Gastroesophageal sphincter (tissue), 4 donors: ENCODE measurements around the gene LGMN. TPM values are rescaled to one million over a fixed set of nuclear protein-coding genes. Genes with fewer than 3 reads are reported as not detected.

Experiments used
- ATAC-seq: fragments of 150-250 bp; one replicate; pipeline ENCODE4 v1.9.1; 2016; ENCODE audit warnings: mild to moderate bottlenecking, moderate library complexity
- H3K27ac ChIP-seq, 4 donors: fragments of 200-600 bp; sonication (generic) in 3 of 4; 1 replicate in 3 of 4; 2 replicates in 1 of 4; pipeline ENCODE4 v1.5.1; 2016 to 2019
- H3K27me3 ChIP-seq: fragments of 200-600 bp; sonication (generic); one replicate; pipeline ENCODE4 v1.5.1; 2019
- H3K36me3 ChIP-seq, 2 donors: fragments of 200-600 bp; sonication (generic); one replicate each; pipeline ENCODE4 v1.5.1; 2019; ENCODE audit warnings: control low read depth in 1 of 2
- H3K4me1 ChIP-seq, 3 donors: fragments of 200-600 bp; sonication (generic); 1 replicate in 2 of 3; 2 replicates in 1 of 3; pipeline ENCODE4 v1.5.1; 2016 to 2019; ENCODE audit warnings: control low read depth in 2 of 3
- H3K4me3 ChIP-seq, 2 donors: fragments of 200-600 bp; sonication (generic); one replicate each; pipeline ENCODE4 v1.5.1; 2019; ENCODE audit warnings: mild to moderate bottlenecking in 1 of 2, moderate library complexity in 1 of 2
- H3K9me3 ChIP-seq, 3 donors: fragments of 200-600 bp; sonication (generic); one replicate each; pipeline ENCODE4 v1.5.1; 2017 to 2019; ENCODE audit warnings: control low read depth in 2 of 3
- EP300 ChIP-seq: sonication (generic); formaldehyde crosslinking; IDR thresholded peaks from one replicate; pipeline ENCODE4 v1.6.1; 2017; ENCODE audit warnings: antibody characterized with exemption, mild to moderate bottlenecking
- POLR2A ChIP-seq, 2 donors: fragments of 450-650 bp; IDR thresholded peaks; one replicate each; pipeline ENCODE4 v1.6.1; 2017; ENCODE audit warnings: antibody characterized with exemption in 2 of 2, mild to moderate bottlenecking in 2 of 2, moderate library complexity in 1 of 2
- POLR2AphosphoS5 ChIP-seq: sonication (generic); formaldehyde crosslinking; IDR thresholded peaks from one replicate; pipeline ENCODE4 v1.6.1; 2017; ENCODE audit warnings: antibody characterized with exemption
- WGBS, 2 donors: methylation state at CpG; one replicate each; pipeline ENCODE4 v1.1.5; 2018; ENCODE audit warnings: low coverage in 1 of 2; 5-methylcytosine and 5-hydroxymethylcytosine counted together
- total RNA-seq, 4 donors: library from RNA; depleted of rRNA; stranded (reverse); fragments of >200 nt; gene quantifications; one replicate each; pipeline ENCODE4 v1.1.0, GENCODE V29; 2016
- TF ChIP-seq, protein P1 (sequence below), 4 experiments: fragments of 200-600 bp in 2 of 4; fragments of 450-650 bp in 2 of 4; sonication (generic) in 1 of 4; IDR thresholded peaks; one replicate each; pipeline ENCODE4 v1.5.1; 2017 to 2019; ENCODE audit warnings: antibody characterized with exemption in 4 of 4, mild to moderate bottlenecking in 2 of 4, moderate library complexity in 2 of 4

LGMN gene
- total RNA-seq, 4 donors from 2014 or later: 38.1 to 132 (median 91.6) TPM

DNA sequence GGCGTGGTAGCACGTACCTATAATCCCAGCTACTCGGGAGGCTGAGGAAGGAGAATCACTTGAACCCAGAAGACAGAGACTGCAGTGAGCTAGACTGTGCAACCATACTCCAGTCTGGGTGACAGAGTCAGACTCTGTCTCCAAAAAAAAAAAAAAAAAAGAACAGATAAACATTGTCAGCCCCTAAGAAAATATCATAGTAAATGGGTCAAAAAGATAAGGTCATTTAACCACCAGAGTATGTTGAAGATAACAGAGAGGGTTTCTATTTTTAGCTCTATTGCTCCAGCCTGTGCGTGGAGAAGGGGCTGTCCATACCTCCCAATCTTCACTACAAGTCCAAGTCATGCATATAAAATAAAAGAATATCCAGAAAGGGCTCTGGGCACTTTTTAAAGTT, 15.4 kb downstream of the LGMN start:
- Histone ChIP-seq H3K9me3 (no peaks in the 10 kb centered on the region), H3K4me3 (no peak overlapping the region), H3K27me3 (no peaks in the 10 kb centered on the region), H3K4me1 (no peaks in the 10 kb centered on the region), H3K36me3 (peaks cover 3 to 39% of the 10 kb centered on the region in 2 donors), H3K27ac (no peak overlapping the region)
- WGBS, 2 donors: 70 to 90% methylated on average over 4 of the region's 4 CpGs
- TF ChIP-seq POLR2A (IDR thresholded peaks at IDR 0.05): no peak
- TF ChIP-seq, protein P1, sequence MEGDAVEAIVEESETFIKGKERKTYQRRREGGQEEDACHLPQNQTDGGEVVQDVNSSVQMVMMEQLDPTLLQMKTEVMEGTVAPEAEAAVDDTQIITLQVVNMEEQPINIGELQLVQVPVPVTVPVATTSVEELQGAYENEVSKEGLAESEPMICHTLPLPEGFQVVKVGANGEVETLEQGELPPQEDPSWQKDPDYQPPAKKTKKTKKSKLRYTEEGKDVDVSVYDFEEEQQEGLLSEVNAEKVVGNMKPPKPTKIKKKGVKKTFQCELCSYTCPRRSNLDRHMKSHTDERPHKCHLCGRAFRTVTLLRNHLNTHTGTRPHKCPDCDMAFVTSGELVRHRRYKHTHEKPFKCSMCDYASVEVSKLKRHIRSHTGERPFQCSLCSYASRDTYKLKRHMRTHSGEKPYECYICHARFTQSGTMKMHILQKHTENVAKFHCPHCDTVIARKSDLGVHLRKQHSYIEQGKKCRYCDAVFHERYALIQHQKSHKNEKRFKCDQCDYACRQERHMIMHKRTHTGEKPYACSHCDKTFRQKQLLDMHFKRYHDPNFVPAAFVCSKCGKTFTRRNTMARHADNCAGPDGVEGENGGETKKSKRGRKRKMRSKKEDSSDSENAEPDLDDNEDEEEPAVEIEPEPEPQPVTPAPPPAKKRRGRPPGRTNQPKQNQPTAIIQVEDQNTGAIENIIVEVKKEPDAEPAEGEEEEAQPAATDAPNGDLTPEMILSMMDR (IDR thresholded peaks at IDR 0.05): no peak
- TF ChIP-seq EP300: no peak
- no peak for TF ChIP-seq POLR2AphosphoS5
- ATAC-seq: no peak

DNA sequence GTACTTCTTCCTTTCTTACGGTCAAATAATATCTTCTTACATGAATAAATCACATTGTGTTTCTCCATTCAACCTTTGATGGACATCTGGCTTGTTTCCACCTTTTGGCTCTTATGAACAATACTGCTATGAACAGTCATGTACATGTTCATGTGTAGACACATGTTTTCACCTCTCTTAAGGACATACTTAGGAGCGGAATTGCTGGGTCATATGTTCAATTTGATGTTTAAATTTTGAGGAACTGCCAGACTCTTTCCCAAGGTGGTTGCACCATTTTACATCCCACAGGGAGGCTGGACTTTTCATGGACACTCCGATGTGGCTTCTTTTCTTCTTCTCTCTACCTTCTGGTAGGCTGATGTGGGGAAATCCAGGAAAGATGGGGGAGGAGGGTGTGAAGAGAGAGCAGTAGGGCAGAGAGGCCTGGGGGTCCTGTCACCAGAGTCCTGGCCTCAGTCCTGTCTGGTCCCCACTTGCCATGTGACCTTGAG, 16.8 kb downstream of the LGMN start:
- TF ChIP-seq EP300 (no peak), POLR2AphosphoS5 (no peak), POLR2A (IDR thresholded peaks at IDR 0.05) (no peak)
- TF ChIP-seq, protein P1 (IDR thresholded peaks at IDR 0.05): no peak
- no peak for ATAC-seq
- Histone ChIP-seq H3K27ac (no peak overlapping the region), H3K27me3 (no peaks in the 10 kb centered on the region), H3K4me1 (peaks cover 0 to under 1% (median 0%) of the 10 kb centered on the region in 3 donors), H3K9me3 (no peaks in the 10 kb centered on the region), H3K4me3 (no peak overlapping the region), H3K36me3 (peaks cover 3 to 43% of the 10 kb centered on the region in 2 donors)
- WGBS, 2 donors: 90 to 92% methylated on average over 2 of the region's 3 CpGs

DNA sequence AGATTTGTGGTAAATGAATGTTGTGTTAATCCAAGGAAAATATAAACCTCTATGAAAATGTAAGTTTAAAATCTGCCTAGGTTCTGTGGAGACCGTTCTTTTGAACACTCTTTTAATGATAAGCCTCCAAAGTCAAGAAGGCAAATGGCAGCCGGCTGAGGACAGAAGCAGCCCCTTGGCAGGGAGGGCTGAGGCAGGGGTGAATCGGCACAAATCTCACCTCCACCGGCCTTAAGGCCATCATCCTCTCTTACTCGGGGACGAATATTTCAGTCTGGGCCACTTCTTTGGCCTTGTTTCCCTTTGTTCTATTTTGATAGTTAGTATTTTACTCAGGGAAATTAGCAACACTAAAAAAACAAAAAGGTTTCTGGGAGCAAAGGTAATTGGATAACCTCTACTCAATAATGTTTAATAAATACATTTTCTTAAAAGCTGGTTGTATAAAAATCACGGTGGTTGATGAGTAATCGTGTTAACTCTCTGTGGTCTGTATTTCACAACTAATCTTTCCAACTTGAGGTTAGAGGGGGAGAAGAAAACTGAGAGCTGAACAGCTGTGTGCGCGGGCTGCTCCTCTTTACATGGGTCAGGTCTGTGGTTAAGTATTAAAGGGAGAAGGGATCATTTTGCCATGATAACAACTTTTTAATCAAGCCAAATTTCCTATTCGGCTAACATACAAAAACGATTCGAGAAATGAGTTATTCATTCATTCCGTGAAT, 18.6 kb downstream of the LGMN start:
- H3K4me1 ChIP-seq: peaks cover 0 to 5% (median 0%) of the 10 kb centered on the region in 3 donors
- no peaks in the 10 kb centered on the region for H3K27me3 ChIP-seq
- 76 to 81% methylated on average over 13 to 14 of the region's 14 CpGs for WGBS, 2 donors
- ATAC-seq: no peak
- H3K36me3 ChIP-seq: peaks cover 3 to 47% of the 10 kb centered on the region in 2 donors
- TF ChIP-seq POLR2A (IDR thresholded peaks at IDR 0.05): no peak
- no peak for TF ChIP-seq EP300
- TF ChIP-seq, protein P1 (IDR thresholded peaks at IDR 0.05): no peak
- TF ChIP-seq POLR2AphosphoS5: no peak
- no peak overlapping the region for H3K4me3 ChIP-seq
- no peak overlapping the region for H3K27ac ChIP-seq
- H3K9me3 ChIP-seq: no peaks in the 10 kb centered on the region

DNA sequence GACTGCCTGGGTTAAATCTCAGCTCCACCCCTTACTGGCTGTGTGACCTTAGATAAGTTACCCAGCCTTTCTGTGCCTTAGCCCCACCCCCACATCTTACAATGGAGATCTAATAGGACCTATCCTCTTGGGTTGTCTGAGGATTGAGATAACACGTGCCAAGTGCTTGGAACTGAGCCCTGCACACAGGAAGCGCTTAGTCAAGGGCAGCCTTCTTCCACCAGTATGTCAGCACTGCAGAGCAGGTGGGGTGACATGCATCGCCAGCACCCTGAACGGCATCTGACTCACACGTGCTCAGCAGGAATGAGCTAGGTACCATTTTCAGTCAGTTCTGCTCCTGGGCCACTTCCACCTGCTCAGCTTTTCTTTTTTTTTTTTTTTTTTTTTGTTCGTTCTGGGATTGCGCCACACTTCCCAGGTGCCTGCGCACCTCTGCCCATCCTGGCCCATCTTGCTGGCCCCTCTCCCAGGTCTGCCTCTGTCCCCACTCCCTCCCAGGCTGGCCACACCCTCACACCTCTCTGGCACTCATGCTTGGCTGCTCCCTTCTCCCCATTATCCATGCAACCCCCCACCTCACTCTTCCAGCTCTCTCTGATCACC, 19.6 kb downstream of the LGMN start:
- WGBS, 2 donors: 79 to 86% methylated on average over 6 of the region's 8 CpGs
- no peak for ATAC-seq
- TF ChIP-seq, protein P1 (IDR thresholded peaks at IDR 0.05): no peak
- TF ChIP-seq POLR2AphosphoS5: no peak
- TF ChIP-seq EP300: no peak
- TF ChIP-seq POLR2A (IDR thresholded peaks at IDR 0.05): no peak

DNA sequence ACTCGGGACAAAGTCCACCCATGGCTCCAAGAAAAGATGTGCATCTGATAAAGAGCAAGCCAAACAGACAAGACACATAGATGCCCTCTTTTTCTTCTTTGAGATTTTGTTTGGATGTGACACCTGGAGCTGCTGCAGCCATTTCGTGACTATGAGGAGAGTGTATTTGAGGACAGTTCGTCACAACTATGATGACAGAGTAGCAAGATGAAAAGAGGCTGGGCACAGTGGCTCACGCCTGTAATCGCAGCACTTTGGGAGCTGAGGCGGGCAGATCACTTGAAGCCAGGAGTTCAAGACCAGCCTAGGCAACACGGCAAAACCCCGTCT, 21.5 kb downstream of the LGMN start:
- Histone ChIP-seq H3K4me1 (peaks cover 0 to 5% (median 0%) of the 10 kb centered on the region in 3 donors), H3K9me3 (no peaks in the 10 kb centered on the region), H3K27me3 (no peaks in the 10 kb centered on the region), H3K4me3 (no peak overlapping the region), H3K36me3 (peaks cover 3 to 41% of the 10 kb centered on the region in 2 donors), H3K27ac (peak overlapping the region in 2 of 4 donors; percentile 19 to 50)
- ATAC-seq: no peak
- 86% methylated on average over 8 of the region's 8 CpGs; no CpG with 5 or more reads in 1 of the 2 donors for WGBS, 2 donors
- TF ChIP-seq EP300 (no peak), POLR2AphosphoS5 (no peak), POLR2A (IDR thresholded peaks at IDR 0.05) (no peak)

More for the DNA sequence above, 19.6 kb downstream of the LGMN start:
- Histone ChIP-seq H3K27ac (no peak overlapping the region), H3K9me3 (no peaks in the 10 kb centered on the region), H3K27me3 (no peaks in the 10 kb centered on the region), H3K36me3 (peaks cover 3 to 50% of the 10 kb centered on the region in 2 donors), H3K4me3 (no peak overlapping the region), H3K4me1 (peaks cover 0 to 5% (median 0%) of the 10 kb centered on the region in 3 donors)
